ENCODE results near the gene GRAP2.
"Not testable (repeated sequence)": the region's sequence is repeated elsewhere in the genome, so short reads cannot be mapped to it uniquely, and the experiment has no call there.

GRAP2 gene

DNA sequence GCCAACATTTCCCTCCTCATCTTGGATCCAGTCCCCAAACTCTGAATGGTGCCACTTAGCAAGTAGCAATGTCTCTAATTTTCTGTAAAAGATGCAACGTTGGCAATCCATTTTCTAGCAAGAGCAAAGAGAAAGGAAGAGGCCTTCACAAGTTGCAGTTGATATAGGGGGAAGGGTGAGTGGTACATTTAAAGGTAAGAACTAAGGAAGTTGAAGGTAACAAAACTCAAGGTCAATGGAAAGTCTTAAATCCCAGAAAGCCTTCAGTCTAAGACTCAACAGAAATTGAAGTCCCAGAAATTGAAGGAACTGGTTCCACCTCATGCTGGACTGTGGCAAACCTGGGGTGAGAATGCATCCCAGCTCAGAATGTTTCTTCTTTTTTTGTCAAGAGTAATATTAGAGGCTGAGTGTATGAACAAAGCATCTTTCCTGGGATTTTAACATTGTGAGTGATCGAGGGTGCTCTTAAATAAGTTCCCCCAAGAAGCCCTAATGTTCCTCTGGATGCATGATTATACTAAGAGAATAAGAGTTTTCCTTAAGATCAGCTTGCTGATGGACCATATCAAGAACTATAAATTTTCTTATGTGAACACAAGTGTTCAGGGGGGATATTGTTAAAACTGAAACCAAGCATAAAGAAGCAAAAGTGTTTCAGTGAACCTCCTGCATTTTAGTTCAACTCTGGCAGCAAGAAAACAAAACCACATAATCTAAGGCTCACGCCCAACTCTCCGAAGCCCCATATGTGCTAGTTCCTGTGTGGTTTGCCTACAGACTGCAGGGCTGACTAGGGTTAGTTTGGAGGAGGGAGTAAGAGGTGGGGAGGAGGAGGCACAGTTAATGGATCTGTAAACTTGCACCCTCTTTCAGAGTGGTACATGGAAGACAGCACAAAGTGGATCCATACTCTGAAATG lies at the start of gene GRAP2:
GRAP2 (plus strand) TSS at position 779 of the 922 bp plus-strand sequence. CDS start 46,023 bp downstream, outside the sequence.
- peak; percentile 92 for DNase-seq

GRCh38 chr22:39851606-39852315 lies 49.1 kb upstream of the GRAP2 start:
- no peak for DNase-seq

DNA sequence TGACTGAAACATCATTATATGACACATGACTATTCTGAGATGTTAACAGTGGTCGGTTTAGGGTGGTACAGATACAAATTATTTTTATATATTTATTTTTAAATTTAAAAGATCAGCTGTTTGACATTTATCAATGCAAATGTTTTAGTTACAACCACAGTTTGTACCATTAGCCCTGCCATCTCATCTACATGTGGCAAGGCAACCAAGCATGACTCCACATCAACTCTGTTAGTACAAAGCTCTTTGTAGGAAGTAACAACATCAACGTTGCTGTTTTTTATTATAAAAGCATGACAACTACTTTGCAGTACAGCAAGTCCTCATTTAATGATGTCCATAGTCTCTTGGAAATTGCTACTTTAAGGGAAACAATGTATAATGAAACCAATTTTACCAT lies 48.1 kb upstream of the GRAP2 start:
- DNase-seq = no peak

GRCh38 chr22:39856588-39856987 lies 44.3 kb upstream of the GRAP2 start:
- DNase-seq = no peak

DNA sequence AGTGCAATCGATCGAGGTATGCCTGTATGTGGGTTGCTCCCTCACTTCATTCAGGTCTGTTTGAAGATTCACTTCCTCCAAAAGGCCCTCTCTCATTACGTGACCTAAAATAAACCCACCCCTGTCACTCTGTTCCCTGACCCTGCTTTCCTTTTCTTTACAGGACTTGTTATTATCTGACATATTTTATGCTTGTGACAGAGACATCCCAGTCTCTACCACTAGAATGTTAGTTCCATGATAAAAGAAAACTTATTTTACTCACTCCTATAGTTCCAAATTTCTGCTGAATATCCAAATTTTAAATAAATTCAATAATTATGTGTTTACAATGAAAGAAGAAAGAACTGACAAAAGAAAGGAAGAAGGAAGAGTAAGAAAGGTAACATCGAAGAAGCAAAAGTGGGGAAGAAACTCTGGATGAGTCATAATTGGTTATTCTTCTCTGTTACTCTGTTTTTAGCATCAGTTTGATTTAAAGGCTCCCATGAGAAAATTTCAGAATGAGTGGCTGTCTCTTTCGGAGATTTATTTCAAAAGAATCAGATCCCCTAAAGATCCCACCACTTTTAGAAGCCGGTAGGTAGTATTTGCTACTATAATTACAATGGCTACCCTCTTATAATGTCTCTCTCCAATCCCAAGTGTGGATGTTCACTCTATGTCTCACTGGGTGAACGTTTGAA lies 40.8 kb upstream of the GRAP2 start:
- peak; percentile 54 for DNase-seq

DNA sequence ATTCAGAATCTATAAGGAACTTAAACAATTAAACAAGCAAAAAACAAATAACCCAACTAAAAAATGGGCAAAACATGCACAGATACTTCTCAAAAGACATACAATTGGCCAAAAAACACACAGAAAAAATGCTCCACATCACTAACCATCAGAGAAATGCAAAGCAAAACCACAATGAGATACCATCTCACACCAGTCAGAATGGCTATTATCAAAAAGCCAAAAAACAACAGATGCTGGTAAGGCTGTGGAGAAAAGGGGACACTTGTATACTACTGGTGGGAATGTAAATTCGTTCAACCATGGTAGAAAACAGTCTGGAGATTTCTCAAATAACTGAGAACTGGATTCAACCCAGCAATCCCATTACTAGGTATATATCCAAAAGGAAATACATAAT lies 32.1 kb upstream of the GRAP2 start:
- no peak for DNase-seq

DNA sequence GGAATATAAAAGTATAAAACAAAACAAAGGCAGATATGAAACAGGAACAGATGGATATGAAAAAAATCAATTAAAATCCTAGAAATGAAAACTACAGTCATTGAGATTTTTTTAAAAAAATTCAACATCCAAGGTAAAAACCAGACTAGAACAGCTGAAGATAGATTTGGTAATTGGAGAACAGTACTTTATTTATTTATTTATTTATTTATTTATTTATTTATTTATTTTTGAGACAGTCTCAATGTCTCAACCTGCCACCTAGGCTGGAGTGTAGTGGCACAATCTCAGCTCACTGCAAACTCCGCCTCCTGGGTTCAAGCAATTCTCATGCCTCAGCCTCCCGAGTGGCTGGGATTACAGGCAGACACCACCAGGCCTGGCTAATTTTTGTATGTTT lies 31.1 kb upstream of the GRAP2 start:
- DNase-seq = not testable (repeated sequence)

GRCh38 chr22:39871008-39871798 lies 29.7 kb upstream of the GRAP2 start:
- DNase-seq = no peak

- DNase-seq = no peak
Observed at GRCh38 chr22:39872548-39872947, 28.3 kb upstream of the GRAP2 start.

DNA sequence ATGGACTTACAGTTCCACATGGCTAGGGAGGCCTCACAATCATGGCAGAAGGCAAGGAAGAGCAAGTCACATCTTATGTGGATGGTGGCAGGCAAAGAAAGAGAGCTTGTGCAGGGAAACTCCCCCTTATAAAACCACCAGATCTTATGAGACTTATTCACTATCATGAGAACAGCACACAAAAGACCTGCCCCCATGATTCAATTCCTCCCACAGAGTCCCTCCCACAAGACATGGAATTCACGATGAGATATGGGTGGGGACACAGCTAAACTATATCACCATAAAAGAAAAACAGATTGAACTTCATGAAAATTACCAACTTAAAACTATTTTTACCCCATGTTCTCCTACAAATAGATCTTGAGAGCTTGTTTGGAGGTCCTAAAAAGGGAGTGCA lies 26.9 kb upstream of the GRAP2 start:
- no peak for DNase-seq

- DNase-seq = not testable (repeated sequence)
Observed at GRCh38 chr22:39875176-39875885, 25.6 kb upstream of the GRAP2 start.

- DNase-seq = no peak
Observed at GRCh38 chr22:39877079-39877845, 23.6 kb upstream of the GRAP2 start.

DNA sequence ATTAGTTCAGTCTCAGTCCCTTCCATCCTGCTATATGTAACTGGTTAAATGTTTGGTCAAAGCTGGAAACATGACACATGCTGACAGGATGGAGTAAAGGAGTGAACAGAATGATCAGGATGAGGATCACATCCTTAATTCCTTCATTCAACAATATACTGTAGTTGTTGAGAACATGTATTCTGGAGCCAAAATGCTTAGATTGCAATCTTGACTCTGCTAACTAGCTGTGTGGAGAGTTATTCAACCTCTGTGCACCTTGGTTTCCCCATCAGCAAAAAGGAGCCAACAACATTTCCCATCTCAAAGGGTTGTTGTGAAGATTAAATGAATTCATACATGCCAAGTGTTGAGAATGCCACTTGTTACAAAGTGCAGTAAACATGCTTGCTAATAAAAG lies 20.2 kb upstream of the GRAP2 start:
- no peak for DNase-seq

GRCh38 chr22:39883057-39883456 lies 17.8 kb upstream of the GRAP2 start:
- no peak for DNase-seq

DNA sequence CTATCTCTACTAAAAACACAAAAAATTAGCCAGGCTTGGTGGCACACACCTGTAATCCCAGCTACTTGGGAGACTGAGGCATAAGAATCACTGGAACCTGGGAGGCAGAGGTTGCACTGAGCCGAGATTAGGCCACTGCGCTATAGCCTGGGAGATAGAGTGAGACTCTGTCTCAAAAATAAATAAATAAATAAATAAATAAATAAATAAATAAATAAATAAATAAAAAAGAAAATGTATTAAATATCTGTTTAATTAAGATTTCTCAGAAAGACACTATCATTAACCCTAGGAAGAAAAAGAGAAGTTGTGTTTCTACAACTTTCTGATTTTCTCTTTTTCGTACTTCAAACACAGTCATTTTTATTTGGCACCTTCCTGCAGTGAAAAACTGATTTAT lies 11.0 kb upstream of the GRAP2 start:
- not testable (repeated sequence) for DNase-seq

GRCh38 chr22:39893526-39893925 lies 7.4 kb upstream of the GRAP2 start, which contains the start of gene ENTHD1:
Gene ENTHD1 (minus strand): TSS chr22:39893760. CDS start chr22:39887748, 6,012 bp downstream.
- DNase-seq = no peak

GRCh38 chr22:39894554-39895092 lies 6.3 kb upstream of the GRAP2 start:
- DNase-seq = no peak

DNA sequence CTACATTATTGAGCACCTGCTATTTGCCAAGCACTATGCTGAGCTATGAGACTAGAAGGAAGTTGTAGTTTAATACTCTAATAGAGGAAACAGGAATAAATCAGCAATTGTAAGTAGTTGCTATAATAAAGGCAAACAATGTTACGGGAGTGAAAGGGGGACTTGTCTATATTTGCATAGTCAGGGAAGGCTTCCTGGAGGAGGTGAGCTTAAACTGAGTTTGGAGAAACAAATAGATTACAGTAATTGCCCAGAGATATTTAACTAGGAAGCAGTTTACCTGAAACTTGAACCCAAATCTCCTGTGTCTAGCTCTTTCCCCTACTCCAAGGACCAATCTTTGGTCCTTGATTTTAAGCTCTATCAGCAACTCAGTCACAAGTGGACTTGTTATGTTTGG lies 5.2 kb upstream of the GRAP2 start:
- no peak for DNase-seq

- no peak for DNase-seq
Observed at GRCh38 chr22:39896313-39896996, 4.4 kb upstream of the GRAP2 start.

DNA sequence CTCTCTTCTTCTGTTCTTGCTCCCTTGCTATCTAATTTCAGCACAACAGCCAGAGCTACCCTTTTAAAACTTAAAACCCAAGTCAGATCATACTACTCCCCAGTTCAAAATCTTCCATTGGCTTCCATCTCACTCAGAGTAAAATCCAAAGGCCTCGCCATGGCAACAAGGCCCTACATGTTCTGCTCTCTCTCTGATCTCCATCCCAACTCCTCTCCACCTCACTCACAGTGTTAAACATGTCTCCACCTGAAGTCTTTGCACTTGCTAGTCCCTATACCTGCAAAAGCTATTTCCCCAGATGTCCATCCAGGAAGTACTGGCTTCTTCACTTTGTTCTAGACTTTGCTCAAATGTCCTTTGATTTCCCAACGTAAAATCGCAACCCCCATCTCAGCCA lies 3.0 kb upstream of the GRAP2 start:
- no peak for DNase-seq
